Skeletal muscle tissue (tissue), 4 donors: Measurements from ENCODE around the gene ALDH3B1. TPM values are rescaled to one million over a fixed set of nuclear protein-coding genes. Genes with fewer than 3 reads are reported as not detected.

Experiments
- H3K27ac ChIP-seq: one replicate; pipeline ENCODE4 v1.7.0; 2013; ENCODE audit warnings: mild to moderate bottlenecking, low read depth, low read length, inconsistent platforms
- H3K27me3 ChIP-seq, 3 donors: one replicate each; pipeline ENCODE4 v1.7.0; 2013; ENCODE audit warnings: low read length in 3 of 3; ENCODE audit not compliant: control insufficient read depth in 3 of 3, insufficient read depth in 3 of 3
- H3K36me3 ChIP-seq, 3 donors: one replicate each; pipeline ENCODE4 v1.7.0; 2013; ENCODE audit warnings: low read length in 3 of 3; ENCODE audit not compliant: control insufficient read depth in 3 of 3, insufficient read depth in 3 of 3
- H3K4me1 ChIP-seq, 3 donors: one replicate each; pipeline ENCODE4 v1.7.0; 2013; ENCODE audit warnings: low read length in 3 of 3, mild to moderate bottlenecking in 3 of 3; ENCODE audit not compliant: control insufficient read depth in 3 of 3, insufficient read depth in 3 of 3
- H3K4me3 ChIP-seq, 3 donors: one replicate each; pipeline ENCODE4 v1.7.0; 2013; ENCODE audit warnings: low read length in 3 of 3
- H3K9ac ChIP-seq, 3 donors: one replicate each; pipeline ENCODE4 v1.7.0; 2013; ENCODE audit warnings: low read length in 3 of 3, mild to moderate bottlenecking in 3 of 3, moderate library complexity in 2 of 3, low read depth in 1 of 3
- H3K9me3 ChIP-seq, 3 donors: one replicate each; pipeline ENCODE4 v1.7.0; 2013; ENCODE audit warnings: low read length in 3 of 3; ENCODE audit not compliant: control insufficient read depth in 3 of 3
- total RNA-seq: library from RNA; depleted of rRNA; stranded (reverse); fragments of >200 nt; gene quantifications from one replicate; pipeline ENCODE4 v1.2.3, GENCODE V29; 2014
- donor health status: Osteomylitis.

The ALDH3B1 gene
- total RNA-seq, 1 donor from 2014 or later = 2.6 TPM

DNA sequence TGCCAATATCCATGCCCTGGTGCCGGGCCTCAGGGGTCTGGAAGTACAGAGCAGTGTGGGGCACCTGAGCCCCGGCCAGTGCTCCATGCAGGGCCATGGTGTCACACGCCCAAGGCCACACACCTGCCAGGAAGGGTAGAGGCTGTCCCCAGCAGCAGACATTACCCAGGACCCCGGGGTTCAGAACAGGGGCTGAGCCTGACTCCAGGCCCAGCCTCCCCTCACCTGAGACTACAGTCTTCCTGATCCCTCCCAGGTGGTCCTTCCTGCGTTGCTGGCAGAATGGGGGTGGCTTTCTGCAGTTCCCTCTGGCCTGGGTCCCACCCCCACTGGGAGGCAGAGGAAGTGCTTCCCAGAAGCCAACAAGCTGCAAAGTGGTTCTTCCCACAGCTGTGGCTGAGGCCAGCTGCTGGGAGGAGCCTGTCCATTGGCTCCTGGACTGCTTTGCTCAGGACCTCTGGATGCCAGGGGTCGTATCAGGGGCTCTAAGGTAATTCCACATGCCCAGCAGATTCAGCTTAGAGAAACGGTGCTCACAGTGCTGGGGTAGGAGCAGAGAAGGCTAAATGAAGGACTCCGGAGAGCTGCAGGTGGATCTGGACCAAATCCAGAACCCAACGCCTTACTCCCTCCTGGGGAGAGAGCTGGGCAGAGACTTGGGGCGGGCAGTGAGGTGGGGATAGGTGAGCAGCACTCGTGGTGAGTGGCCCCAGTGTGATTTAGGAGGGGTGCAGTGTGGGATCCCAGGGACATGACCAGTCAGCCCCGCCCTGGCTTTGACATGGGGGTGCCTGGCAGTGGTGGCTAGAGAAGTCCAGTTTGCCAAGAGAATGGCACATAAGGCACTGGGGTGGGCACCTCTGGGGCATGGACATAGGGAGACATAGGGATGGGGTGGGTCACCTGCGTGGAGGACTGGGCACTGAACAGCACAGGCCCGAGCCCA, 41.3 kb downstream of the ALDH3B1 start:
- peaks cover 8 to 13% (median 12%) of the 10 kb centered on the region in 3 donors for H3K36me3 ChIP-seq
- H3K4me1 ChIP-seq = no peaks in the 10 kb centered on the region
- H3K9me3 ChIP-seq = no peaks in the 10 kb centered on the region
- no peaks in the 10 kb centered on the region for H3K27me3 ChIP-seq
- H3K27ac ChIP-seq = no peak overlapping the region
- H3K9ac ChIP-seq = no peak overlapping the region
- H3K4me3 ChIP-seq = no peak overlapping the region

DNA sequence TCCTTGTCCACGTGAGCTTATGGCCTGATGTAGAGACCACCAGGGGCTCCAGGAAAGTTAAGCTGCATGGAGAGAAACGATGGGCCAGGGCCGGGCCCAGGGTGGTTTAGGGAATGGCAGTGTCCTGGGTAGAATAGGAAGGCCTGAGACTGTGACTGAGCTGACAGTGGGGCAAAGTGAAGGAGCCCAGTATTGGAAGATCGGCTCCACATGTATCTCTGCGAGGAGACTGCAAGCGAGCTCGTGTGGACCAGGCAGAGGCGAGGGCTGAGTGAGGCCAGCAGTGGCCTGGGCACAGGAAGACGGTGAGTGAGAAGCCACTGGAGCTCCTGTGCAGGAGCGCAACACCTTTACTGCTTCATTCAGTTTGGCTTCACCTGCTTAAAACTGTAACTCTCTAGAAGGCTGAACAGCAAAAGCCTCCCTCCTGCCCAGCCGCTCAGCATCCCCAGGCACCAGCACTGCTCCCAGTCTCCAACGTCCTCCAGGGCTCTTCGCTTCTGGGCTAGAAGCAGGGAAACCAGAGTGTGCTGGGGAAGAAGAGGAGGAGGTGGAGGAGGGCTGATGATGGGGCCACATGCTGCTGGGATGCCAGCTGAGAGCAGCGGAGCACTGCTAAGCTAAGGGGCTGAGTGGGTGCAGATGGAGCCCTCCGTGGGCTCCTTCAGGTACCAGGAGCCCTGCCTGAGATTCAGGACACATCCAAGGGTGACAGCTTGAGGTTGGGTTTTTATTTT, 42.2 kb downstream of the ALDH3B1 start:
- H3K4me3 ChIP-seq = no peak overlapping the region
- H3K27ac ChIP-seq = no peak overlapping the region
- H3K9me3 ChIP-seq = no peaks in the 10 kb centered on the region
- no peak overlapping the region for H3K9ac ChIP-seq
- peaks cover 8 to 13% (median 12%) of the 10 kb centered on the region in 3 donors for H3K36me3 ChIP-seq
- H3K4me1 ChIP-seq = no peaks in the 10 kb centered on the region
- no peaks in the 10 kb centered on the region for H3K27me3 ChIP-seq

DNA sequence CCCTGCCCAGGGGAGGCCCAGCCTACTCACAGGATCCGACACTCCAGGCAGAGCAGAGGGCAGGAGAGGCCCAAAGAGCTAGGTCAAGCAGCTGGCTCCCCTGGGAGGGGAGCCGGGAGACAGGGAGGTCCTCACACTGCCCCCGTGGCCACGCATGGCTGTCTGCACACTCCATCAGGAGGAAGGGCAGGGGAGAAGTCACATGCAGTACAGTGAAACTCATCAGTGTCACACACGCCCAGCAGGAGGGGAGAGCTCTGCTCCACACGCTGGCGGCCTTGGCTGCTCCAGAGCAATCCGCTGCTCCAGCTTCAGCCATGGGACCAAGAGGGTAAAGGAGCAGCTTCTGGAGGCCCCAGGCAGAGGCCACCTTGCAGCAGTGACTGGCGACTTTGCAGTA, 43.0 kb downstream of the ALDH3B1 start:
- no peaks in the 10 kb centered on the region for H3K27me3 ChIP-seq
- peaks cover 8 to 11% (median 10%) of the 10 kb centered on the region in 3 donors for H3K36me3 ChIP-seq
- no peak overlapping the region for H3K27ac ChIP-seq
- no peaks in the 10 kb centered on the region for H3K9me3 ChIP-seq
- no peaks in the 10 kb centered on the region for H3K4me1 ChIP-seq
- H3K9ac ChIP-seq = no peak overlapping the region
- H3K4me3 ChIP-seq = no peak overlapping the region

GRCh38 chr11:68053981-68054812, 44.1 kb downstream of the ALDH3B1 start:
- Histone ChIP-seq H3K9me3 (no peaks in the 10 kb centered on the region), H3K36me3 (peaks cover 9 to 11% (median 10%) of the 10 kb centered on the region in 3 donors), H3K27ac (no peak overlapping the region), H3K9ac (no peak overlapping the region), H3K27me3 (no peaks in the 10 kb centered on the region), H3K4me3 (no peak overlapping the region), H3K4me1 (no peaks in the 10 kb centered on the region)

GRCh38 chr11:68056317-68057285, 46.5 kb downstream of the ALDH3B1 start:
- Histone ChIP-seq H3K9me3 (no peaks in the 10 kb centered on the region), H3K27me3 (no peaks in the 10 kb centered on the region), H3K4me3 (no peak overlapping the region), H3K4me1 (no peaks in the 10 kb centered on the region), H3K36me3 (peaks cover 11 to 15% (median 12%) of the 10 kb centered on the region in 3 donors), H3K9ac (no peak overlapping the region), H3K27ac (no peak overlapping the region)

DNA sequence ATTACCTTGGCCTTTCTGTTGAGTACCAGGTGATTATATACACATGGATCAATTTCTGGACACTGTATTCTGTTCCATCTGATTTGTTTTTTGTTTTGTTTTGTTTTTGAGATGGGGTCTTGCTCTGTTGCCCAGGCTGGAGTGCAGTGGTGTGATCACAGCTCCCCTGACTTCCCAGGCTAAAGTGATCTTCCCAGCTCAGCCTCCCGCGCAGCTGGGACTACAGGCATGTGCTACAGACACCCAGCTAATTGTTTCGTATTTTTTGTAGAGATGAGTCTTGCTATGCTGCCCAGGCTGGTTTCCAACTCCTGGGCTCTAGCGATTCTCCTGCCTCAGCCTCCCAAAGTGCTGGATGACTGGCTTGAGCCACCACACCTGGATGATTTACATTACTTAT, 47.7 kb downstream of the ALDH3B1 start:
- Histone ChIP-seq H3K27ac (no peak overlapping the region), H3K36me3 (peaks cover 16 to 22% (median 19%) of the 10 kb centered on the region in 3 donors), H3K4me3 (no peak overlapping the region), H3K9me3 (no peaks in the 10 kb centered on the region), H3K27me3 (no peaks in the 10 kb centered on the region), H3K9ac (no peak overlapping the region), H3K4me1 (no peaks in the 10 kb centered on the region)

GRCh38 chr11:68061508-68061907, 51.4 kb downstream of the ALDH3B1 start:
- peaks cover 27 to 33% (median 31%) of the 10 kb centered on the region in 3 donors for H3K36me3 ChIP-seq
- no peaks in the 10 kb centered on the region for H3K27me3 ChIP-seq
- no peaks in the 10 kb centered on the region for H3K4me1 ChIP-seq
- no peak overlapping the region for H3K4me3 ChIP-seq
- H3K9me3 ChIP-seq = no peaks in the 10 kb centered on the region
- H3K9ac ChIP-seq = no peak overlapping the region
- no peak overlapping the region for H3K27ac ChIP-seq

DNA sequence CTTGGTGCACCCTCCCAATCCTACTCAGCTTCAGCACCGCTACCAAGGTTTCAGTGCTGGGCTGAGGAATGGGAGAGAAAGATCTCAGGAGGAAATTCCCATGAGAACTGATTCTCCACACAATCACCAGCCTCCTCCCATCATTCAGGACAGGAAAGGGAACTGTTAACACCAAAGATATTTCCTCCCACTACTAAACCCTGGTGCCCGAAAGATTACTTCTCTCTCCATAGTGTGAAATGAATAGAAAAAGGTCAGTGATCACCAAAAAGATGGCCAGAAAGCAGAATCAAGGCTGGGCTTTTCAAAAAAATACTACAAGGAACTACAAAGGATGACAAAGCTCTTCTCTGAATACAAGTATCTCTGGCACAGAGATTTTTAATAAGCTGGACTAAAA, 54.8 kb downstream of the ALDH3B1 start:
- Histone ChIP-seq H3K9me3 (no peaks in the 10 kb centered on the region), H3K36me3 (peaks cover 47 to 56% (median 52%) of the 10 kb centered on the region in 3 donors), H3K4me1 (no peaks in the 10 kb centered on the region), H3K27ac (no peak overlapping the region), H3K4me3 (no peak overlapping the region), H3K9ac (no peak overlapping the region), H3K27me3 (no peaks in the 10 kb centered on the region)

DNA sequence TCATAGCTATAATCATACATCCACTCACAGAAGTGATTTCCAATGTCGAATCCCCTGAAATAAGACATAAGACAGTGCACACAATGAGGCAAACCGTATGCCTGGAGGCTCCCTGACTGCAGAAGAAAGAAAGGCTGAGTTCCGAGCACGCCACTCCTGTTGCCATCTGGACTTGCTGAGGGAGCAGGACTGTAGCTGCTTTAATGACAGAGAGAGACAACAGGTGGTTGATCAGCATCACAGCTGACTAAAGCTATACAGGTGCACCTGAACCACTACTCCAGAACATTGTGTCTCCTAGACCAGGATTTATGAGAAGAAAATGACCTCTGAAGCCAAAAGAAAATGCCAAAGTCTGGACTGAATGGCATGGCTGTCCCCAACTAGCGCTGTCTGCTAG, 55.7 kb downstream of the ALDH3B1 start:
- peaks cover 54 to 65% (median 56%) of the 10 kb centered on the region in 3 donors for H3K36me3 ChIP-seq
- H3K4me3 ChIP-seq = no peak overlapping the region
- H3K9me3 ChIP-seq = no peaks in the 10 kb centered on the region
- H3K27me3 ChIP-seq = no peaks in the 10 kb centered on the region
- no peaks in the 10 kb centered on the region for H3K4me1 ChIP-seq
- H3K27ac ChIP-seq = no peak overlapping the region
- H3K9ac ChIP-seq = no peak overlapping the region
